ENCODE data around the gene C12orf54.

The C12orf54 gene

GRCh38 chr12:48482930-48483329 lies 632 bp downstream of the C12orf54 start:
- no peaks in the 10 kb centered on the region for H3K4me1 ChIP-seq (ENCODE audit: insufficient read depth, low read length, poor library complexity, severe bottlenecking)
- no peaks in the 10 kb centered on the region for H3F3A ChIP-seq (ENCODE audit: low read depth)
- H3K9me2 ChIP-seq (replicated peaks; ENCODE audit: low read depth, low read length) = no peaks in the 10 kb centered on the region
- H4K20me1 ChIP-seq (ENCODE audit: insufficient read depth, low read length, poor library complexity, severe bottlenecking) = no peaks in the 10 kb centered on the region
- no peaks in the 10 kb centered on the region for H3K79me2 ChIP-seq (ENCODE audit: insufficient read depth, low read length)
- TF ChIP-seq EZH2phosphoT487 (IDR thresholded peaks at IDR 0.05; ENCODE audit: borderline replicate concordance) (no peak), CTCF (conservative IDR thresholded peaks at IDR 0.05; ENCODE audit: low read length) (no peak)
- no peaks in the 10 kb centered on the region for H3K27me3 ChIP-seq (ENCODE audit: insufficient read depth, low read length, poor library complexity, severe bottlenecking)
- H3K36me3 ChIP-seq (ENCODE audit: insufficient read depth, low read length) = no peaks in the 10 kb centered on the region
- no peak overlapping the region for H2AFZ ChIP-seq (ENCODE audit: low read length)
- no peak overlapping the region for H3K4me3 ChIP-seq (ENCODE audit: low read length, poor library complexity, severe bottlenecking)
- no peak overlapping the region for H3K4me2 ChIP-seq (ENCODE audit: low read depth, low read length, poor library complexity, severe bottlenecking)
- H3K9ac ChIP-seq (ENCODE audit: low read depth, low read length, poor library complexity, severe bottlenecking) = no peak overlapping the region
- H3K9me3 ChIP-seq (ENCODE audit: insufficient read depth, low read depth, low read length) = no peaks in the 10 kb centered on the region

GRCh38 chr12:48486261-48486660 lies 4.0 kb downstream of the C12orf54 start:
- Histone ChIP-seq H3K36me3 (ENCODE audit: insufficient read depth, low read length) (no peaks in the 10 kb centered on the region), H3K4me2 (ENCODE audit: low read depth, low read length, poor library complexity, severe bottlenecking) (no peak overlapping the region), H4K20me1 (ENCODE audit: insufficient read depth, low read length, poor library complexity, severe bottlenecking) (no peaks in the 10 kb centered on the region), H3K4me3 (ENCODE audit: low read length, poor library complexity, severe bottlenecking) (no peak overlapping the region), H3K4me1 (ENCODE audit: insufficient read depth, low read length, poor library complexity, severe bottlenecking) (no peaks in the 10 kb centered on the region), H3K9me3 (ENCODE audit: insufficient read depth, low read depth, low read length) (no peaks in the 10 kb centered on the region), H3K27me3 (ENCODE audit: insufficient read depth, low read length, poor library complexity, severe bottlenecking) (no peaks in the 10 kb centered on the region), H2AFZ (ENCODE audit: low read length) (no peak overlapping the region), H3K9ac (ENCODE audit: low read depth, low read length, poor library complexity, severe bottlenecking) (no peak overlapping the region), H3K9me2 (replicated peaks; ENCODE audit: low read depth, low read length) (no peaks in the 10 kb centered on the region), H3F3A (ENCODE audit: low read depth) (no peaks in the 10 kb centered on the region), H3K79me2 (ENCODE audit: insufficient read depth, low read length) (no peaks in the 10 kb centered on the region)
- no peak for TF ChIP-seq EZH2phosphoT487 (IDR thresholded peaks at IDR 0.05; ENCODE audit: borderline replicate concordance)
- TF ChIP-seq CTCF (conservative IDR thresholded peaks at IDR 0.05; ENCODE audit: low read length) = no peak

- no peaks in the 10 kb centered on the region for H3K36me3 ChIP-seq (ENCODE audit: insufficient read depth, low read length)
- no peak overlapping the region for H2AFZ ChIP-seq (ENCODE audit: low read length)
- no peaks in the 10 kb centered on the region for H3K27me3 ChIP-seq (ENCODE audit: insufficient read depth, low read length, poor library complexity, severe bottlenecking)
- H3K4me3 ChIP-seq (ENCODE audit: low read length, poor library complexity, severe bottlenecking) = no peak overlapping the region
- no peaks in the 10 kb centered on the region for H4K20me1 ChIP-seq (ENCODE audit: insufficient read depth, low read length, poor library complexity, severe bottlenecking)
- no peaks in the 10 kb centered on the region for H3K79me2 ChIP-seq (ENCODE audit: insufficient read depth, low read length)
- H3K4me1 ChIP-seq (ENCODE audit: insufficient read depth, low read length, poor library complexity, severe bottlenecking) = no peaks in the 10 kb centered on the region
- no peaks in the 10 kb centered on the region for H3K9me3 ChIP-seq (ENCODE audit: insufficient read depth, low read depth, low read length)
- TF ChIP-seq EZH2phosphoT487 (IDR thresholded peaks at IDR 0.05; ENCODE audit: borderline replicate concordance) = no peak
- TF ChIP-seq CTCF (conservative IDR thresholded peaks at IDR 0.05; ENCODE audit: low read length) = no peak
- H3K9me2 ChIP-seq (replicated peaks; ENCODE audit: low read depth, low read length) = no peaks in the 10 kb centered on the region
- no peaks in the 10 kb centered on the region for H3F3A ChIP-seq (ENCODE audit: low read depth)
- no peak overlapping the region for H3K4me2 ChIP-seq (ENCODE audit: low read depth, low read length, poor library complexity, severe bottlenecking)
- no peak overlapping the region for H3K9ac ChIP-seq (ENCODE audit: low read depth, low read length, poor library complexity, severe bottlenecking)
Measured at GRCh38 chr12:48486679-48487078, 4.4 kb downstream of the C12orf54 start.
